Ovary (tissue), 9 donors: Measurements from ENCODE around the gene TBL1X. TPM values are rescaled to one million over a fixed set of nuclear protein-coding genes. Genes with fewer than 3 reads are reported as not detected.

Experiments used
- DNase-seq, 5 donors: peaks; one replicate each; pipeline ENCODE4 v3.0.0-alpha.2; 2019 to 2020
- H3K27ac ChIP-seq, 2 donors: fragments of 200-600 bp; one replicate each; pipeline versions ENCODE4 v1.5.1 to v1.8.0; 2019 to 2022
- H3K27me3 ChIP-seq: fragments of 200-600 bp; one replicate; pipeline ENCODE4 v1.8.0; 2022
- H3K36me3 ChIP-seq: fragments of 200-600 bp; sonication (generic); one replicate; pipeline ENCODE4 v1.5.1; 2019
- H3K4me1 ChIP-seq: one replicate; pipeline ENCODE4 v1.8.1; 2013; ENCODE audit warnings: mild to moderate bottlenecking, moderate library complexity; ENCODE audit not compliant: insufficient read depth
- H3K4me3 ChIP-seq: fragments of 200-600 bp; sonication (generic); one replicate; pipeline ENCODE4 v1.5.1; 2017
- H3K9me3 ChIP-seq, 2 donors: fragments of 200-600 bp in 1 of 2; sonication (generic) in 1 of 2; one replicate each; pipeline versions ENCODE4 v1.5.1 to v1.8.1; 2013 to 2019; ENCODE audit warnings: mild to moderate bottlenecking in 1 of 2, moderate library complexity in 1 of 2
- EP300 ChIP-seq: sonication (generic); formaldehyde crosslinking; IDR thresholded peaks from one replicate; pipeline ENCODE4 v1.6.1; 2017; ENCODE audit warnings: antibody characterized with exemption
- POLR2A ChIP-seq: fragments of 450-650 bp; IDR thresholded peaks from one replicate; pipeline ENCODE4 v1.6.1; 2017; ENCODE audit warnings: antibody characterized with exemption, mild to moderate bottlenecking, moderate library complexity
- WGBS, 3 donors: extraction: QIAGEN DNeasy Blood & Tissue Kit in 1 of 3; methylation state at CpG; one replicate each; pipeline versions ENCODE4 v1.1.5 to v1.1.7; 2013 to 2017; 5-methylcytosine and 5-hydroxymethylcytosine counted together
- intact Hi-C, 4 donors: fragments of 100-400 bp; cut with DNase I; formaldehyde crosslinking; loops; one replicate each; pipeline versions ENCODE4 v1.11.0 to v1.15.1; 2022 to 2023
- polyA plus RNA-seq, 2 donors: library from polyadenylated mRNA; stranded (reverse); fragments of 200-250 nt in 1 of 2; fragments of 350-450 nt in 1 of 2; fragmentation: Illumina TruSeq in 1 of 2; extraction: RNeasy Lipid Tissue Mini Kit (QIAGEN cat#74804) in 1 of 2; gene quantifications; one replicate each; pipeline ENCODE4 v1.2.3, GENCODE V29; 2013 to 2014
- total RNA-seq, 7 donors: library from RNA; depleted of rRNA in 2 of 7; stranded (reverse); fragments of >200 nt in 2 of 7; fragmentation: NEBNext Ultra II Directional in 3 of 7; extraction: Animal tissue kit (Norgen Biotek cat#: 25700) in 3 of 7; gene quantifications; one replicate each; pipeline versions ENCODE4 v1.1.0 to v1.2.4, GENCODE V29; 2016 to 2023
- TF ChIP-seq, protein P1 (sequence below), 3 donors: fragments of 450-650 bp in 2 of 3; fragments of 200-600 bp in 1 of 3; IDR thresholded peaks; one replicate each; pipeline versions ENCODE4 v1.5.1 to v1.8.0; 2016 to 2022; ENCODE audit warnings: antibody characterized with exemption in 3 of 3, mild to moderate bottlenecking in 1 of 3
- donor health status: DM: no; HTN: no; CAD: no; lungs with moderate emphysema.
- donor health status: DM: no; HTN: no; CAD: no.
- donor health status: Bipolar disorder and iron deficiency.
- donor health status: DM: yes; HTN: yes; CAD: no.
- donor health status: DM: no; HTN: no; CAD: no.
- donor health status: DM: yes; HTN: yes; CAD: no.

The TBL1X gene
- total and polyA plus RNA-seq, 9 donors: 11.3 to 50.5 (median 32.0) TPM

- Histone ChIP-seq H3K4me1 (no peaks in the 10 kb centered on the region), H3K4me3 (no peak overlapping the region), H3K27ac (no peak overlapping the region), H3K36me3 (no peaks in the 10 kb centered on the region), H3K27me3 (no peaks in the 10 kb centered on the region), H3K9me3 (no peaks in the 10 kb centered on the region)
- TF ChIP-seq, protein P1, sequence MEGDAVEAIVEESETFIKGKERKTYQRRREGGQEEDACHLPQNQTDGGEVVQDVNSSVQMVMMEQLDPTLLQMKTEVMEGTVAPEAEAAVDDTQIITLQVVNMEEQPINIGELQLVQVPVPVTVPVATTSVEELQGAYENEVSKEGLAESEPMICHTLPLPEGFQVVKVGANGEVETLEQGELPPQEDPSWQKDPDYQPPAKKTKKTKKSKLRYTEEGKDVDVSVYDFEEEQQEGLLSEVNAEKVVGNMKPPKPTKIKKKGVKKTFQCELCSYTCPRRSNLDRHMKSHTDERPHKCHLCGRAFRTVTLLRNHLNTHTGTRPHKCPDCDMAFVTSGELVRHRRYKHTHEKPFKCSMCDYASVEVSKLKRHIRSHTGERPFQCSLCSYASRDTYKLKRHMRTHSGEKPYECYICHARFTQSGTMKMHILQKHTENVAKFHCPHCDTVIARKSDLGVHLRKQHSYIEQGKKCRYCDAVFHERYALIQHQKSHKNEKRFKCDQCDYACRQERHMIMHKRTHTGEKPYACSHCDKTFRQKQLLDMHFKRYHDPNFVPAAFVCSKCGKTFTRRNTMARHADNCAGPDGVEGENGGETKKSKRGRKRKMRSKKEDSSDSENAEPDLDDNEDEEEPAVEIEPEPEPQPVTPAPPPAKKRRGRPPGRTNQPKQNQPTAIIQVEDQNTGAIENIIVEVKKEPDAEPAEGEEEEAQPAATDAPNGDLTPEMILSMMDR (IDR thresholded peaks at IDR 0.05): no peak
- TF ChIP-seq POLR2A: no peak
- no peak for TF ChIP-seq EP300
- no peak for DNase-seq
- intact Hi-C loops: no loop called here
- 73 to 93% (median 77%) methylated on average over 12 of the region's 12 CpGs for WGBS, 3 donors
Observed at GRCh38 chrX:9619581-9619980, 154.7 kb downstream of the TBL1X start.

- Histone ChIP-seq H3K27ac (no peak overlapping the region), H3K4me3 (no peak overlapping the region), H3K27me3 (no peaks in the 10 kb centered on the region), H3K36me3 (no peaks in the 10 kb centered on the region), H3K4me1 (no peaks in the 10 kb centered on the region), H3K9me3 (no peaks in the 10 kb centered on the region)
- 86 to 91% (median 86%) methylated on average over 3 of the region's 3 CpGs for WGBS, 3 donors
- DNase-seq: no peak
- intact Hi-C loops: no loop called here
- no peak for TF ChIP-seq POLR2A
- TF ChIP-seq, protein P1 (IDR thresholded peaks at IDR 0.05): no peak
- no peak for TF ChIP-seq EP300
Observed at GRCh38 chrX:9622128-9622527, 157.3 kb downstream of the TBL1X start.

DNA sequence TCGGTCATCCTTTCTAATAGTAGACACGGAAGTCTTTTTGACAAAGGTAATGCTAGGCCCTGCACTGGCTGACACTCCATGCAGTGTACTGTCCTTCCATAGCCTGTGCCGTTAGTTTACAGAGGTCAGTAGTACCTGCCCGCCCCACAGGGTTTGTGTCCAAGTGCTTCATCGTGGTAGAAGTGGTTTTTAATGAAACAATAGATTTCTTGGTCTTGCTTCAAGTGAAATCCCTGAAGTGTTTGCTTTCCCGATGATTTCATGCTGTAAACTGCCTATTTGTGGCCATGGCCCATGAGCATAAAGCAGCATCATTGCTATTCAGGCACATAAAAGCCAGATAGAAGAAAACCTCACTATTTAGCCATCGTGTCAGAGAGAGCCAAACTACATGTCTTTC, 161.5 kb downstream of the TBL1X start:
- no peaks in the 10 kb centered on the region for H3K4me1 ChIP-seq
- H3K4me3 ChIP-seq: no peak overlapping the region
- WGBS, 3 donors: 81 to 84% (median 84%) methylated on average over 7 of the region's 7 CpGs
- H3K27ac ChIP-seq: no peak overlapping the region
- no peaks in the 10 kb centered on the region for H3K36me3 ChIP-seq
- no peaks in the 10 kb centered on the region for H3K27me3 ChIP-seq
- intact Hi-C loops: no loop called here
- TF ChIP-seq EP300 (no peak), POLR2A (no peak)
- TF ChIP-seq, protein P1 (IDR thresholded peaks at IDR 0.05): no peak
- H3K9me3 ChIP-seq: no peaks in the 10 kb centered on the region
- DNase-seq: no peak

GRCh38 chrX:9627922-9628321, 163.1 kb downstream of the TBL1X start:
- TF ChIP-seq, protein P1 (IDR thresholded peaks at IDR 0.05): no peak
- TF ChIP-seq EP300 (no peak), POLR2A (no peak)
- no peaks in the 10 kb centered on the region for H3K36me3 ChIP-seq
- no peak overlapping the region for H3K27ac ChIP-seq
- H3K9me3 ChIP-seq: no peaks in the 10 kb centered on the region
- H3K4me1 ChIP-seq: no peaks in the 10 kb centered on the region
- intact Hi-C loops: no loop called here
- 4 to 10% (median 4%) methylated on average over 1 of the region's 1 CpG for WGBS, 3 donors
- no peak for DNase-seq
- H3K4me3 ChIP-seq: no peak overlapping the region
- H3K27me3 ChIP-seq: no peaks in the 10 kb centered on the region
